ENCODE measurements around the gene LMTK2. TPM values are rescaled to one million over a fixed set of nuclear protein-coding genes. Genes with fewer than 3 reads are reported as not detected.

LMTK2 gene
- polyA plus RNA-seq, 10 donors: 5.8 to 9.1 (median 7.1) TPM

Other genes with a start within 250 kb of the LMTK2 start
- gene ASNS, start 234.5 kb upstream of the LMTK2 start, polyA plus RNA-seq (ENCODE audit: insufficient read length in 10 of 10): 10 to 100 TPM in 8 of 10 donors, 1 to 10 TPM in 2; 9.5 to 25.2 (median 11.7) TPM
- gene OCM2, start 116.7 kb upstream of the LMTK2 start, polyA plus RNA-seq (ENCODE audit: insufficient read length in 10 of 10): under 1 TPM in 1 of 10 donors, not detected in 9; 0.53 TPM
- under 1 TPM in 5 of 10 donors, not detected in 5; 0.26 to 0.41 (median 0.37) TPM for gene BHLHA15, start 104.6 kb downstream of the LMTK2 start, polyA plus RNA-seq (ENCODE audit: insufficient read length in 10 of 10)
- 10 to 100 TPM; 12.8 to 22.1 (median 18.9) TPM for gene TECPR1, start 145.4 kb downstream of the LMTK2 start, polyA plus RNA-seq (ENCODE audit: insufficient read length in 10 of 10)
- 100 to 1,000 TPM in 1 of 10 donors, 10 to 100 TPM in 9; 74.5 to 100 (median 89.2) TPM for gene BRI3, start 174.8 kb downstream of the LMTK2 start, polyA plus RNA-seq (ENCODE audit: insufficient read length in 10 of 10)

Data from muscle of back (tissue), 10 donors.